GM18498 (cell line): ENCODE measurements around the gene PRPF38B.

Source experiments
- ATAC-seq: cut with Tn5 transposase; IDR thresholded peaks from one replicate; pipeline ENCODE4 v1.9.1; 2021; ENCODE audit warnings: mild to moderate bottlenecking, moderate library complexity; ENCODE audit not compliant: unreplicated experiment

PRPF38B gene

DNA sequence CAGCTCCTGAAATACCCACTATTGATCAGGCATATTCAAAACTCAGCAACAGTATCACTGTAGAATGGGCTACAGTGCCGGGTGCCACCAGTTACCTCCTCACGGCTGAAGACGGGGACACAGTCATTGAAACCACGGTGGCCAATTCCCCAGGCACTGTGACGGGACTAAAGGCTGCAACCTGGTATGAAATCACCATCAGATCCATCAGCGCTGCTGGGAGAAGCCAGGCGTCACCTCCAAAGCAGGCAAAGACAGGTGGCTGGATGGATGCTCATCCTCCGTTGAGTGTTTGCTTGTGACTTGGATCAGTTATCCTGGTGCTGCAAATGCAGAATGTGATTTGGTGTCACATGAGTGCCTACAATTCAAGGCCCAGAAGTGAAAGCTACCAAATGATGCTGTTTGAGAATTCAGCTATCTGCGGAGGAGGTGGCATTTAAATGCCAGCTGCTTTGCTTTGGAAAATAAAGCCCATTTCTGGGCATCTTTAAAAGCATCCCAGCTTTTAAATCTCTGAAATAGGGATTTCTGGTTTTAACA lies 25.7 kb downstream of the PRPF38B start:
- no peak for ATAC-seq

DNA sequence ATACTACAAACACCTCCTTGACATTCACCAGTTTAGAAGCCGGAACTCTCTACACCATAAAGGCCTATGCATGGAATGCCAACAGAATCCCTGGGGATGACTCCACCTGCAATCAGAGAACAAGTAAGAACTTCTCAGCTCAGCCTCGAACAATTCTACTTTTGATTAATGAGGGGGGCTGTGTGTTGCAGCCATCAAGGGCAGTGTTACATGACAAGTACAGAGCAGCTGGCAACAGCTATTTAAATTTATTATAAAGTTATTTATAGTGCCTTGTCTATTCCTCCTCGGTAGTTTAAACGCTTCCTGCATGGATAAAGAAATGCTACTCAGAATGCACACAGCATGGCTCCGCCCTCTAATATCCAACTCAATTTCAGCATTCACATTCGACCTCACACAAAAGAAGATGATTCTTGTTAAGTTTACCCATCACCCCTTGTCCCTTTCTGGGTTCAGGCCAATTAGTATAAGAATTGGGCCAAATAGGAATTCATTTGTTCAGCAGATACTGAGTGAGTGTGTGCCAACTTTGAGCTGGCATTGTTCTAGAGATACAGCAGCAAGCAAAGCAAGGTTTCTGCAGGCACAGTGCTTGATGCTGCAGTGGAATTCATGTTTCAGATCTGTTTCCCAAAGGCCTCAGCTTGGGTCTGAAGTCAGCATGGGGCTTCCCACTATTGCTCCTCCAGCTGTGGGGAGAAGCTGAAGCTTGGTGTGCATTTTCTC lies 27.0 kb downstream of the PRPF38B start:
- ATAC-seq, result no peak

DNA sequence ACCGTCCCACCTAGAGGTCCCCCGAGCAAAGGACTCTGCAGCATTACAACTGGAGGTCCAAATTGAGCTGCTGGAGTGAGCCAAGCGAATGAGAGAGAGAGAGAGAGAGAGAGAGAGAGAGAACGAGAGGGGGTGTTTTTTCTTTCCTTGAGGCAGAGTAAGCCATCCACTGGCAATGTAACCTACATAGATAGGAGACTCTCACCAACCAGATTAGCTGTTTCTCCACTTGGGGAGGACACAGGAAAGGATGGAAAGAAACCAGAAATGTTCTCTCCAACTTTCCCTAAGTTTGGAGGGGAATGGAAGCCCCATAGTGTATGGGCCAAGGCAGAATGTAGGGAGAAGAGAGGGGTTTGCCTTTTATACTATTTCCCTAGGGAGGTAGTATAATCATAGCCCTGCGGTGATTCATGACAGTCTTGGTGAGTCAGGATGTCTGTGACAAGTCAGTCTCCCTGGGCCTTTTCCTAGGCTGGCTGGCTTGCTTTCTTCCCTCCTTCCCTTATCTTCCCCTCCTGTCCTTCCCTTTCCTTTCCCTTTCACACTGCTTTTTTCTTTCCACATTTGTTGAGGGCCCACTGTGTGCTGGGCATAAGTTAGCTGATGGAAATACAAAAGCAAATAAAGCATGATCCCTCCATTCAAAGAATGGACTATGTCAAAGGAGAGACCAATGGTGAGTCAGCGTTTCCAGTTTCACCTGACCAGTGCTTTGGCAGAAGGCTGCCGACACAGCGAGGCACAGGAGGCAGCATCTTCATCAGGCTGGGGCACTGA lies 27.7 kb downstream of the PRPF38B start:
- ATAC-seq, result no peak

DNA sequence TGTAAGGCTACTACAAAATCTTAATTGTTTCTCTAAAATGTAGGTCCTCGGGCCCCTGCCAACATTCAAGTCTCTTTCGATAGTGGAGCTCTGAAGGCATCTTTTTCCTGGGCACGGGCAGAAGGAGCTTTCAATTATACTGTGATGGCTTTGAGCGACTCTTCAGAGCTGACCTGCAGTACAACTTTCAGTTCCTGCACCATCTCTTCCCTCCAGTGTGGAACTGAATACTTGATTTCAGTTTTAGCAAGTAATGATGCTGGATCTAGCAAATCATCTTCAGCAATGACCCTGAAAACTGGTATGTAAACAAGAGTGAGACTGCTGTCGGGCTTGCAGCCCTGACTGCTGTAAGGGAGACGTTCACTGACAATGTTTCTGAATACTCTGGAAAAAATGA lies 30.2 kb downstream of the PRPF38B start:
- ATAC-seq, result no peak

DNA sequence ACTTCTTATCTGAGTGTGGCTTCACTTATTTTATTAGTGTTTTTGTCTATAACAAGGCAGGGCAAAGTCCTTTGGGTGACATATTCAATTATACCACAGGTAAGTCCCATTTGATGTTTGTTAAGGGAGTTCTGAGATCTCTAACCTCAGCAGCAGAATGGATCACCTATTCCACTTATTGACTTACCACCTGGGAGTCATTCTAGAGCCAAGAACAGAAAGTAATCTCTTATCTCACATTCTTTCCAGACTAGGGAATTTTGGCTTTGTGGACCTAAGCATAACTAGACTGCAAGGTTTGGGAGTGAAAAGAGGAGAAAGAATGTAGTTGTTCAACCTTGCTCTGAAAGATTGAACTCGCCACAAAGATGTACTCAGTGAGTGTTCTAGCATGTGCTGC lies 33.8 kb downstream of the PRPF38B start:
- ATAC-seq, result no peak

DNA sequence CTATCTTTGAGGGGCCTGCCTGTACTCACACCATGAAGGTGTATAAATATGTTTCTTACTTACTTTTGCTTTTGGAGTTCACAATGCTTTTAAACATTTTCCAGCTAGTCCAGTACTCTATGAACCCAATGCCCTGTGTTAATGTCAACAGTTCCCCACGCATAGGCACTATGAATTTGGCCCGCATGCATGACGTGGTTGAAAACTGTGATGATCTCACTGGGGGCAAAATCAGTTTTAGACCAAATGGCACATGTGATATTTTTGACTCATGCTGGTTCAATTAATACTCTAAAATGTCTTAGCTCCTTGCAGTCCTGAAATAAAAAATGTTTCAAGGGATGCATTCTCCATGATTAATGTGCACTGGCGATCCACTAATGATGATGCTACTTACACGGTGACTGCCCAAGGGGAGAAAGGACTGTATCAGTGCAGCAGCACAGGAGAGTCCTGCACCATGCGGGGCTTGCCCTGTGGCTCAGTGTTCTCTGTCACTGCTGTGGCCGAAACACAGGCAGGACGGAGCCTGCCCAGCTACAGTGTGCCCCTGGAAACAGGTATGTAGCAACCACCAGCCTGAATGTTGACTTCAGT lies 36.3 kb downstream of the PRPF38B start:
- ATAC-seq, result no peak

DNA sequence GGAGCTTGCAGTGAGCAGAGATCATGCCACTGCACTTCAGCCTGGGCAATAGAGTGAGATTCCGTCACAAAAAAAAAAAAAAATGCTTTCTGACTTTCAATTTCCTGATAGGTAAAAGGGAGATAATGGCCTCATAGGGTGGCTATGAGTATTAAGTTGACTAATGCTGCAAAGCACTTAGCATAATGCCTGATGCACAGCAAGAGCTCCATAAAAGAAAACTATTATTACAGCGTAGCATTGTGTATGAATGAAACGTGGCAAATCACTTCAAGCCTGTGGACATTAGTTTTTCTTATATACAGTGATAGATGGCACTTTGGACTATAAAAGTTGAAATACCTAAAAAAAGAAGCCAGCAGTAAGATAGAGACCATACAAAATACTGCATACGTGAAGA lies 37.4 kb downstream of the PRPF38B start:
- no peak for ATAC-seq

DNA sequence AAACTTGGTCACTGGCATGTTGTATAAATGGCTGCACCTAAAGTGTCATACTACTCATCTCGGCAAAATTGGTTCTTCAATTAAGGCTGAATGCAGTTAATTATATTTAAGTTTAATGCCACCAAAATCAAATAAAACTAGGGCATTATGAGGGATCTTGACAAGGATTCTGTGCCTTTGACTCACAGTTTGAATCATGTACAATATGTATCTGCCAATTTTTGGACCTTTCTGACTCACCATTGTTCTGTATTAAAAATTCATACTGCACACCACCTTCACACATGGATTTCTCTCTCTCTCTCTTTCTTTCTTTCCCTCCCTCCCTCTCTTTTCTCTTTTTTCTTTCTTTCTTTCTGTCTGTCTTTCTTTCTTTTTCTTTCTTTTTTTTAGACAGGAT lies 40.3 kb downstream of the PRPF38B start:
- ATAC-seq, result no peak

DNA sequence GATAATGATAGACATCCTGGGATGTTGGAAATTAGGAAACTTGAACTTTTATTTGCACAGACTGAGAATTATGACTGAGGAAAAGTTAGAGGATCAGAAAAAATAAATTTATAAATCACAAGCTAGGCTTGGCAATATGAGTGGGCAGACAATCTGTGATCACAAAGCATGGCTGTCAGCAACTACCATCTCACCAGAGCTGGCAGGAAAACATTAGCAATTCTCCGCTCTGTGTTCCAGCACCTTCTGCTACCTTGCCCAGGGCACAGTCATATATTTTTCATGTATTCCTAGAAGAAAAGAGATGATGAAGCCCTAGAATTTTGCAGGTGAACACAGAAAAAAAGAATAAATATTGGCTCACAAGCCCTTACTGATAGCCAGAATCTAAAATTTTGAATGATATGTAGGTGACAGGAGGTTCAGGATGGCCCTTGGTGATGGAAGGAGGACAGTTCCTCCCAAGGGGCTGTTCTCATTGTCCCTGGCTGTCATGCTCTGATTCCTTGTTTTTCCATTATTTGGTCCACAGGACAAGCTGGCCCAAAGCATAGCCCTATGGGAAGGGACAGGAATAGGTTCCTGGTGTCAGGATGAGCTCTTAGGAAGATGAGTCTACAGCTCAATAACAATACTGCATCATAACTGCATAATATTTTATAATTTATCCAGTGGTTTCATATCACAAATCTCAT lies 42.2 kb downstream of the PRPF38B start:
- ATAC-seq, result no peak

DNA sequence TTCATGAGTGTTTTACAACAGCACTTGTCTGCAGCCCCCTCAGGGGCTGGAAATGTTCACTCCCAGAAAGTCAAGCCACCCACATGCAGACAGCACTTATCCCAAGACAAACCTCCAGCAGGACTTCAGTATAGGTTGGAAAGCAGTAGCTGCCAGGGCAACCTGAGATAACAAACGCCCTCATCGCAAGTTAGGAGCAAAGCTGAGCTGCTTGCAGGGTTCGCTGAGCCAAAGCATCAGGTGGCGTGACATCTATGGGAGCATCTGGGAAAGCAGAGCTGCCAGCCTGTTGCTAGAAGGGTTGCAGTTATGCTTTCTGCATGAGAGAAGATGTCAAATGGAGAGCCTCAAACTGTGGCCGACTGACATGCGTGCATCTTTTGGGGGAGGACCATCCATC lies 50.1 kb downstream of the PRPF38B start:
- ATAC-seq, result no peak

DNA sequence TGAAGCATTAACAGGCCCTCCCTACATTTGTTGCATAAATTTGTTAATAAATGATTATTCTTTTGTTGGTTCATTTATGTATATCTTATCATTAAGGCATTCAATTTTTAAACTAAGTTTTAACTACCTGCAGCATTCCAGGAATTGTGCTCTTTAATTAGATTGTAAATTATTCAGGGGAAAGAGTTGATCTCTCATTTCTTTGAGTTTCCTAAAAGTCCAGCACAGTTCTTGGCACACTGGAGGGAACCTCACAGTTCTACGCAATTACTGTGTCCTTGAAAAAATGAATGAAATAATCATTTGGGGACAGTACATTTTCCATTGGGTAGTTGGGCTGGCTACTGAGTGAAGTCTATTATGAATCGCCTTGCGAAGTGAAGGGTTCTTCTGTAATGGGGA lies 53.9 kb downstream of the PRPF38B start:
- ATAC-seq, result no peak

DNA sequence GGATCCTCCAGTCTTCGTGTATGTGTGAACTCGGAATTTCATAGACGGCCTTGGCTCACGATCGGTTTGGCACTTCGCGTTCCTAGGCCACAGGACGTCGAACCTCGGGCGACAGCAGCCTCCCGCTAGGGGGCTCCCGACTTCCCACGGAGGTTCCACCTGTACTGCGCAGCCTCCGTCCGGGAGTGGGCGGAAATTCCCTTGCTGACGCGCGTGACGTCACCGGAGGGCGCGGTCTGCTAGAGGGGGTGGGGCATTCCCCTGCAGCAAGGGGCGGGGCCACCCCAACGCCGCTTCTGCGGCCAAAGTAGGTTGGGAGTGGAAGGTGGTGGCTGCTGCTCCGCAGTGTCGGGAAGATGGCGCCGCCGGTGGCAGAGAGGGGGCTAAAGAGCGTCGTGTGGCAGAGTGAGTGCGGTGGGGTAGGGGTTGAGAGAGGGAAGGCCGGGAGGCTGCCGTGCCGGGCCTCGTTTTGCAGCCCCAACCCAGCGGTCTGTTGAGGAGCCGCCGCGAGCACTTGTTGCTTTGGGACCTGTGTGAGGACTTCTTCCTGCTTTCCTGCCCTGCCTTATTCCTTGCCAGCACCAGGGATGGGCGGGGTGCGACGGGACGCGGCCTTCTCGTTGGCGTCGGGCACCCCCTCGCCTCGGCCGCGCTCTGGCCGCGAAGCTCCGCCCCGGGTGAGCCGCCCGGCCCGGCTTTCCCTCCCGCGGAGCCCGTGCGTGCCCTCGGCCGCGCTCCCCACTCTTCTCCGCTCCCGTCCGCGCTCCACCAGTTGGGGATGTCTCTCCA lies 54.5 kb downstream of the PRPF38B start, which contains the start of gene STXBP3:
Gene STXBP3 (plus strand): TSS at position 293 of the 789 bp plus-strand sequence. CDS start 64 bp downstream, at position 357.
- peak; percentile 94 for ATAC-seq

DNA sequence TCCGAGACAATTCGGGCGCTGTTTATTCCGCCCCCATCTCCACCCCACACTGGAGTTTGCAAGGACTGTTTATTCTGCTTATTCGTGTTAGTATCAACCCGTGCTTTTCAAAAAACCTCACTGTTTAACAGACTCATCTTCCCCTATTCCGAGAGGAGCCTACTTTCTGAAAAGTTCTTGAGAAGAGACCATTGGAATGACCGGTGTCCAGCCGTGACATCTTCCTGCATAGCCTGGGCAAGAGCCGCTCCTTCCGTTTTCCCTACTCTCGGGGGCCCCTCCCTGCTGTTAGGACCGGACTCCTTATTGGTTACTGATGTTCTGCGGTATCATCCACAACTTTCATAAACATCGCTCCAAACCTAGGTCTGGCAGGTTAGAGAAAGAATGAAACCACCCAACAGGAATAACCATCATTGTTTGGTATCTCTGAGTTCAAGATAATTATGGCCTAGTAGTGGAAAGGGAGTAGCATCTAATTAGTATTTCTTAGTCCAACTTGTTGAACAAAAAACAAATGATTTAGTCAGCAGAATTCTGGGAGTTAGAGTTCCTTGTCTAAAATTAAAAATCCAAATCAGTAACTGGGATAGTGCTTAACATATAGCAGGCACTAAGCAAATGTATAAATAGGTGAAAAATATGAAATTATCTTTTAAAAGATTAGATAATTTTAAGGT lies 55.2 kb downstream of the PRPF38B start:
- ATAC-seq, result peak; percentile 23

DNA sequence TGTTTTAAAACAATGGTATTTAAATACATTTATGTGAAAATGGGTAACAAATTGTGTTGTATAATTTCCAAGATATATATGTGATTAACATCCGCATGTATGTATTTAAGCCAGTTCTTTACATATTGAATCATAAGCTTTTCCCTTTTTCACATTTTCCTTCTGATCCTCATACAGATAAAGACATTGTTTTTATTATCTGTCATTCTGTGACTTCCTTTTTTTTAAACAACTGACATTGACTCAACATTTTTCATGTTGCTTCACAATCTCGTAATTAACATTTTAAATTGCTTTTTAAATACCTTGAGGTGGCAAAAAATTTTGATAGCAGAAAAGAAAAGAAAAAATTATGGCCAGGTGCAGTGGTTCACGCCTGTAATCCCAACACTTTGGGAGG lies 55.8 kb downstream of the PRPF38B start:
- ATAC-seq, result no peak

DNA sequence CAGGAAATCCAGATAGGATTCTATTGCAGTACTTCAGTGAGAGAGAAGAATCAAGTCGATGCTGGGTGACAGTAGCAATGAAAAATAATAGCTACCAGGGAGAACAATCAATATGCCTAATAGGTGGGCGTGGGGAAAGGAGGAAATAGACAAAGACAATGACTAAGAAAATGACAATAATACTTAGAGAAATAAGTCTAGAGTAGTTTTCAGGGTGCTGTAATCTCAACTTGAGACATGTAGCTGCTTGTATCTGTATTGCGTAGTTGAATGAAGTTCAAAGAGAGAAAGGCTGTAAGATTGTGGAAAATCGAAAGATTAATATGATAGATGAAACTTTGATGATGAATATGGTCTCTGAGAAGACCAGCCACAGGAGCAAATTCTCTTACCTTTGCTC lies 57.0 kb downstream of the PRPF38B start:
- no peak for ATAC-seq

DNA sequence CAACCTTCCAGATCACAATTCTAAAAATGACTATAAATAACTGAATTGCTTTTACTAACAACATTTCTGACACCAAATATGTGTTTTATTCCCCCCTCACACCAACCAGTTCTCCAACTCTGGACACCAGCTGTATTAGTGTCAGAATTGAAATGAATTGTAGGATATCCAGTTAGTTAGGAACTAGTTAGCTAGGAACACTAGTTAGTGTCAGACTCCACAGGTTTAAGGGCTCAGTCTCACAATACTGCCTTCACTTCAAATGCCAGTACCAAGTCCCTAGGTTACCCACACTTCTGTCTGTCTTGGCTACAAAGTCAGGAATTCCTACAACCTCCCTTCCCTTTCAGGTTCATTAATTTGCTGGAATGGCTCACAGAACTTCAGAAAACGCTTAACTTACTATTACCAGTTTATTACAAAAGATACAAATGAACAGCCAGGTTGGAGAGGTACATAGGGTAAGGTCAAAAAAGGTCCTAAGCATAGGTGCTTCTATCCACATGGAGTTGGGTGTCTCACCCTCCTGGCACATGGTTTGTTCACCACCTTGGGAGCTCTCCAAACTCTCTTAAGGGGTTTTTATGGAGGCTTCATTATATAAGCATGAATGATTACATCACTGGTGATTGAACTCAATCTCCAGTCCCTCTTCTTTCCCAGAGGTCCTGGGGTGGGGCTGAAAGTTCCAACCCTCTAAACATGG lies 58.5 kb downstream of the PRPF38B start:
- no peak for ATAC-seq
